GM12891 (cell line): ENCODE measurements around the gene IRF3.
"Not testable (repeated sequence)": the region's sequence is repeated elsewhere in the genome, so short reads cannot be mapped to it uniquely, and the experiment has no call there.

ENCODE experiments used
- POLR2A ChIP-seq: IDR thresholded peaks from 2 replicates; pipeline ENCODE4 v1.6.1; 2011; ENCODE audit warnings: low read depth, low read length, control low read depth
- POLR2AphosphoS5 ChIP-seq: IDR thresholded peaks from 2 replicates; pipeline ENCODE4 v1.6.1; 2011; ENCODE audit warnings: low read depth, low read length, control low read depth
- POU2F2 ChIP-seq: IDR thresholded peaks from 2 replicates; pipeline ENCODE4 v1.6.1; 2011; ENCODE audit warnings: low read depth, mild to moderate bottlenecking, control low read depth, low read length, moderate library complexity
- TAF1 ChIP-seq: IDR thresholded peaks from 2 replicates; pipeline ENCODE4 v1.6.1; 2011; ENCODE audit warnings: low read depth, low read length, control low read depth

GRCh38 chr19:49633273-49633672, 32.4 kb downstream of the IRF3 start:
- TF ChIP-seq POU2F2, POLR2AphosphoS5, POLR2A, TAF1: not testable (repeated sequence)
